RPMI8226 (cell line): ENCODE data around the gene VGLL4.
"Not testable (repeated sequence)": the region's sequence is repeated elsewhere in the genome, so short reads cannot be mapped to it uniquely, and the experiment has no call there.

Experiments used
- DNase-seq: peaks from one replicate; pipeline ENCODE4 v3.0.0-alpha.2; 2015

The VGLL4 gene

DNA sequence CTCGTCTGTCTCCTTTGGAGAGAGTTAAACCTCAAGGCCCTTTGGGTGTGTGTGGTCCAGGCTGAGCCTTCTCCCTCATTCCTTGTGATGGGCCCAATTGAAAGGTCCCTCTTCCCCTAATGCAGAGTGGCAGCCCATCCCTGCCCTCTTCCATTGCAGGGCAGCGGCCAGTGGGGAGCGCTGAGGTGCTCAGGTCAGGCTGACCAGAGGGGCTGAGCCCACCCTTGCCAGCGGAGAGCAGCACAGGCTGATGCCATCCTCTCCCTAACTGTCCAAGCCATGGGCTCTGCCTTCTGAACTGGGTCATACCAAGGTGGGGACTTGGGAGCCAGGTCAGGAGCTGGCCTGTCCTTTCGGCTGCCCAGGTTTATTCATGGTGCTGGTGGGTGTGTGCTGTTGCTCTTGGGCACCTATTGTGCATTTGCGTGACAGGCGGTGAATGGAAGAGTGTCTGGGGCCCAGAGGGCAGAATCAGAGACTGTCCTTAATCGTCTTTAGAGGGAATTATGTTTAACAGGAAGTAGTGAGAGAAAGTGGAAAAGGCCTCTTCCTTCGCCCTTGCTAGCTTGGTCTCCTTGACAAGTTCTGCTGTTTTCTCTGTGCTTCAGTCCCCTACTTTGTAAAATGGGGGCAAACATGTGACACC, 96.9 kb downstream of the VGLL4 start:
- no peak for DNase-seq

DNA sequence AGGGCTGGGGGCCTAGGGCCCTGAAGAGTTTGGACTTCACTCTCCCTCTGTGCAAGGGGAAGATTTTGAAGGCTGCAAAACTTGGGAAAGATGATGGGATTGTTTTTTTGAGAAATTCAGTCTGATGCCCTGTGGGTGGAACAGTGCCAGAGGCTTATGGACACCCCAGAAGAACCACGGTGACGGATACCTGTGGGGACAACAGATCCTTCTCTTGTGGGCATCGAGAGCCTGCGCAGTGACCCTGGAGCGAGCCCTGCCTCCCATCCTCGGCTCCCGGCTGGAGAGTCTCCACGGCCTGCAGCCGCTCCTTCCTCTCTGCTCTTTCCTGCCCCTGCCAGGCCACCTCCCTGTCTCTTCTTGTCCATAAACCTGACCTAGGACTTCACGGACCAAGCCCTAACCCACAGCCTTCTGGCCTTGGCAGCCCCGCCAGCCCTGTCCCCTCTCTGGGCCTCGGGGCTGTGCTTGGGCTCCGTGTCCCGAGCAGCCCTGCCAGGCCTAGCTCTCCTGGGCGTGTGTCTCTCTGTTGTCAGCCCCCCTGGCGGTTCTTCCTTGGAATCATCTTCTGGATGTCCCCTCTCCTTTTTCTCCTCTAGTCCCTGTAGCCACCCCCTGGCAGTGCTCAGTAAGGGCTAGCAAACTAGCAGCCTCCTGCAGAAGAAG, 98.4 kb downstream of the VGLL4 start:
- no peak for DNase-seq

DNA sequence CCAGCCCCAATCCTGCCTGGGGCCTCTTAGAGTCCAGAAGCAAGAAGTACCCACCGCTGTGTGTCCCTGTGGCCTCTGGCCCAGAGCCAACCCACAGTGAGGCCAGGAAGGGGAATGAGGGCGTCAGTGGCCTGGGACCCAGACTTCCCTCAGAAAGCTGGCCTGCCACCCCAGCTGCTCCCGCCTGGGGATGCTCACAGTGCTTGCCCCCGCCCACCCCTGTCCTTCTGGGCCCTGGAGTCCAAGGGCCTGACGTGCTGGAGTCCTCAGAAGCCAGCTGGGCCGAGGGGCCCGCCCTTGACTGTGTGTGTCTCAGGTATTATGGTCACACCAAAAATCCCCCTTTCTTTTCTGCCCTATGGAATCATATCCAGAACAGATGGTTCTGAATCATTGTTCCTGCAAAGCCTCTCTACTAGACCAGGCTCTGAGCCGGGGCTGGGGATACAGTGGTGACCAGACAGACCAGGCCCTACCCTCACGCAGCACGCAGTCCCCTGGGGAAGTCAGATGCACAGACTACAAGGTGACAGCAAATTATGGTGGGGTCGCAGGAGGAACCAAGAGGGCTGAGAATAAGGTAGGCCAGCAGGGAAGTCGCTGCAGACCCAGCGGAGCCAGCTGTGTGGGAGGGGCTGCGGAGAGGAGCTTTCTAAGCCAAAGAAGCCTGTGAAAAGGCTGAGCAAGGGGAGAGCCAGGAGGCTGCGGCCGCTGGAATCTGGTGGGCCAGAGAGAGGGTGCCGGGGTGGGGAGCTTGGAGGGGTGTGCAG, 99.1 kb downstream of the VGLL4 start:
- DNase-seq = peak; percentile 29

DNA sequence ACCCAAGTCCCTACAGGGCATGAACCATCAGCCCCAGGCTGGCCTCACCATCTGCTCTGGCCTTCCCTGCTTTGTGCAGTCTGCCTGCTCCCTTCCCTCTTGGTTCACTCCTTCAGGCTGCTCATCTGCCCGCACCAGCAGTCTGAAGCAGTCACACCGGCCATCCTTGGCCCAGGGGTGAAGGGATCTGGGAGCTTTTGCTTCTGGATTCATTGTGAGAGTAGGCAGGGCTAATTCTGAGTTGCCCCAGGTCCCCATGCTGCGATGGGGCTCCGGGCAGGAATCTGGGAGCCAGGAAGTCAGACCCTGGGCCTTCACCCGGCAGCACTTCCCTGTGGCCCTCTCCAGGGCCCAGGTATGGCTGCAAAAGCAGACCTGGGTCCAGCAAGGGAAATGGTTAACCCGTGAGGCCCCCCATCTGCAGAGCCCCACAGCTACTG, 99.7 kb downstream of the VGLL4 start:
- no peak for DNase-seq

DNA sequence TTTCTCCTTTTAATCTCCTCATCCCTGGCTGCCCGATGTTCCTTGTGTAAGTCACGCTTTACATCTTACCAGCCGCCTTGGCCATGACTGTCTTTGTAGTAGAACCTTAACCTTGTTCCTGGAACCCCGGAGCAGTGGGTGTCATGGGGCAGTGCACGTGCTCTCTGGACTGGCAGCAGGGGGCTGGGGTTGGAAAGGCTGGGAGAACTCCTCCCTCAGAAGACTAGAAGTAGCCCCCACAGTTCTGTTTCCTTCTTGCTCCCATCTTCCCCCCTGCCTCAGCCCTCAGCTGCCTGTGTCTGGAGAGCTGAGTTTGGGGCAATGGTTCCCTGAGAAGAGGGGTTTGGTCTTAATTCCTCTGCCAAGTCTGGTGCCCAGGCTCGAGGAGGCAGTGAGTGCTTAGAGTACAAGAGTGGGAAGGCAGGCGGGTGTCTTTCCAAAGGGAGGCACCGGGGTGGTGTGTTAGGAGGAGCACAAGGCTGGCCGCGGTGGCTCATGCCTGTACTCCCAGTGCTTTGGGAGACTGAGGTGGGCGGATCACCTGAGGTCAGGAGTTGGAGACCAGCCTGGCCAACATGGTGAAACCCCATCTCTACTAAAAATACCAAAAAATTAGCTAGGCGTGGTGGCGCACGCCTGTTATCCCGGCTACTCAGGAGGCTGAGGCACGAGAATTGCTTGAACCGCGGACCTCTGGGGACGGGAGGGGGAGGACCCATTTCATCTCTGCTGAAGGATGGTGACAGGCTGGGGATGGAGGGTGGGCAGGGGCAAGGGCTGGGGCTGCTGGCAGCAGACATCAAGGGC, 100.4 kb downstream of the VGLL4 start:
- no peak for DNase-seq

DNA sequence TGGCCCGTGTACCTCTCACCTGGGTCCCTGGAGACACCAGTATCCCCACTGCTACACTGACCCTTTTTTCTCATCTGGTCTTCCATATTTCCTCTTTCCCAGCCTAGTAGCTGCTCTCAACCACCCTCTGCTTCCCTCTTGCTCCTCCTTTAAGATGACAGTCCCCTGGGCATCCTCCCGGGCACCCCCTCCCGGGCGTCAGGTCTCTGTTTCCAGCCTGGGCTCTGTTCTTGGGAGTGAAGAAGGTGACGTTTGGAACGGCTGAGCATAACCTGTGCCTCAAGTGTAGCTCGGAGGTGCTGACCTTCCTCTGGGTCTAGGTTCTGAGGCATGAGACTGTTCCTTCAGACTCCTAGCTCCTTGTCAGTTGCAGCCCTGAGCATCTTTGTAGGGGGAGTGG, 101.2 kb downstream of the VGLL4 start:
- no peak for DNase-seq

DNA sequence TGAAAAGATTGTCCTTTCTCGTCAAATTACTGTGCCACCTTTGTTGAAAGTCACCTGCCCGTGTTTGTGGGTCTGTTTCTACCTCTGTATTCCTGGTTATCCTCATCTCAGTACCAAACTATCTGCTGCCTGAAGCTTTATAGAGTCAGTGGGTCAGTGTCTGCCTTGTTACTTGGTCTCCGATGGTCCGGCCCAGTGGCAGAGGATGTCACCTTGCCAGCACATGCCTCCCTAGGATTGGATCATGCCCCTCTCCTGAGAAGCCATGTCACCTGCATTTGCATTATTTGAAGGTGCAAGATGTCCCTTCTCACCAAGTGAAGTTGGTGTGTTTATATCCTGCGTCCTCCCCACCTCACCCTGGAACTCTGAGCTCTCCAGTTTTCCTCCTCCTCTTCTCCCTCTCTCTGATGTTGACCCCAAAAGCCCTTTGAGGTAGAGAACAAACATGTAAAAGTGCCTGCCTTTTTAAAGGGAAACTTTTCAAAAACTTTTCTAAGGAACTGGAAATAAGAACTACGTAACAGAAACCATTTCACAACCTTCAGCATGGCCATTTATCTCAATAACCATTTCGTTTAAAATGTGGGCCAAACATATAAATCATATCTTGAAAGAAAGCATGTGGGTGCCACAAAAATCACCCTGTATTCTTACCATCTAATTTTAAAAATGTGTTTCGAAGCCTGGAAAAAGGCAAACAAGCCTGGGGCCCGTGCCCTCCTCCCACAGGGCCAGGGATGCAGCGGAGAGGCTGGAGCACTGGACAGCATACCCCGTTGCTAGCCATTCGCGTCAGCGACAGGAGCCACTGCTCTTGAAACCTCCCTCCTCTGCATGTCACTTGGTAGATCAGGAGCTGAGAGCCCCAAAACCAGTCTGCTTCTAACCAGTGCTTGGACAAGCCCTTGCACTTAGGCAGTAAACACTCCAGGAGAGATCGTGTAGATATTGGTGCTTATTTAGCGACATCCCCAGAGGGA, 102.1 kb downstream of the VGLL4 start:
- no peak for DNase-seq

DNA sequence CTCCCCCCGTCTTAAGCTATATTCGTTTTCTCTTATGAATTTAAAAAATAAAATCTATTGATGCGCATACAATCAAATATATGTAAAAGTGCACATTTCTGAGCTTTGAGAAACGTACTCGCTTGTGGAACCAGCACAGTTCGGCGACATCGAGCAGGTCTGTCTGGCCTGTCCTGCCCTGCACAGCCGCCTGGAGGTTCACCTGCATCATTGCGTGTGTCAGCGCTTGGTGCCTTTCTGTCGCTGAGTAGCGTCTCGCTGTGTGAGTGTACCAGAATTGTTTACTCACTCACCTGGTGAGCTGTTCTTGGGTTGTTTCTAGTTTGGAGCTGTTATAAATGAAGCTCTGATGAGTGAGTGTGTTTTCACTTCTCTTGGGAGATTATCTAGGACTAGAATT, 104.0 kb downstream of the VGLL4 start:
- DNase-seq = no peak

DNA sequence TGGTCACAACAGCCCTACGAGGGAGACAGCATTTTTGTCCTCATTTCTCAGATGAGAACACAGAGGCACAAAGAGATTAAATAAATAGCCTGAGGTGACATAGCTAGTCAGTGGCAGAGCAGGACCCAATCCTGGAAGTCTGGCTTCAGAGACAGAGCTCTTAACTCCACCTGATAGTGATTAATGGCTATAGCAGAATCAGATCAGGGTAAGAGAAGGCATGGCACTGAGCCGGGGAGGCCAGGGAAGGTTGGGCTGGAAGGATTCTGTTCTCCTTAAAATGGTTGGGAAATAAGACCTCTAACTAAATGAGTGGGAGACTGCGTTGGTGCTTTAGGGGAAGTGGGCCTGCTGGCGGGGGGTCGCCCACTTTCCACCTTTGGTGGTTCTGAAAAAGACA, 104.5 kb downstream of the VGLL4 start:
- no peak for DNase-seq

DNA sequence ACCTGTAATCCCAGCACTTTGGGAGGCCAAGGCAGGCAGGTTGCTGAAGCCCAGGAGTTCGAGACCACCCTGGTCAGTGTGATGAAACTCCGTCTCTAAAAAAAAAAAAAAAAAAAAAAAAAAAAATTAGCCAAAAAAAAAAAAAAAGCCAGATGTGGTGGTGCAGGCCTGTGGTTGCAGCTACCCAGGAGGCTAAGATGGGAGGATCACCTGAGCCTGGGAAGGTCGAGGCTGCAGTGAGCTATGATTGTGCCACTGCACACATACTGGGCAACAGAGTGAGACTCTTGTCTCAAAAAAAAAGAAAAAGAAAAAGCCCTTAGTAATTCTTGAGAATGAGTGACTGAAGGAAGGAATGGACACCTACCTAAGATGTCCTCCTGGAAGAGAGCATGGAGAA, 105.1 kb downstream of the VGLL4 start:
- no peak for DNase-seq

DNA sequence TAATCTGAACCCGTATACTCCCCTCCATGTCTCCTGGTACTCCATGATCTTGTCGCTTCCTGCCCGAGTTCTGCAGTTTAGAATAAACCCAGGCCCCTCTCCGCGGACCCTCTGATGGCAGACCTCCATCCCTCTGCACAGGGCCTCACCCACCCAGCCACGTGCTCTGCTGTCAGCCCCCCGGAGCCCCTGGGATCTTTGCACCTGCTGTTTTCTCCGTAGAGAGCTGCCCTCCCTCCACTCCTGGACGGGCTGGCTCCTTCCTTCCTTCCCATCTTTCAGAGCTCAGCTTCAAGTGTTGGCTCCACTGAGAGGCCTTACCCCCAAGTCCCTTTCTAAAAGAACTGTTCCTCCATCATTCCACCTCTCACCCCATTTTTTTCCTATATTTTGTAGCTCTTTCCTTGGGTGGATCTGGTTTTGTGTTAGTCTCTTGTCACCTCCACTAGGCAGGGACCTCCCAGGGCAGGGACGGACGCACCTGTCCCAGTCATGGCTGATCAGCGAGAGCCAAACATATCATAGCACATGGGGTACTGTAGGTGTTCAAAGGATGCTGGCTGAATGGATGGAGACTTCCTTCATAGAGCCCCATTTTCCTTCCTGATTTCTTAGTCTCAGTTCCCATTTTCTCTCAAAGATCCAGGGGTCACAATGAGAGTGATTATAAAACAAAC, 106.6 kb downstream of the VGLL4 start:
- DNase-seq = no peak

DNA sequence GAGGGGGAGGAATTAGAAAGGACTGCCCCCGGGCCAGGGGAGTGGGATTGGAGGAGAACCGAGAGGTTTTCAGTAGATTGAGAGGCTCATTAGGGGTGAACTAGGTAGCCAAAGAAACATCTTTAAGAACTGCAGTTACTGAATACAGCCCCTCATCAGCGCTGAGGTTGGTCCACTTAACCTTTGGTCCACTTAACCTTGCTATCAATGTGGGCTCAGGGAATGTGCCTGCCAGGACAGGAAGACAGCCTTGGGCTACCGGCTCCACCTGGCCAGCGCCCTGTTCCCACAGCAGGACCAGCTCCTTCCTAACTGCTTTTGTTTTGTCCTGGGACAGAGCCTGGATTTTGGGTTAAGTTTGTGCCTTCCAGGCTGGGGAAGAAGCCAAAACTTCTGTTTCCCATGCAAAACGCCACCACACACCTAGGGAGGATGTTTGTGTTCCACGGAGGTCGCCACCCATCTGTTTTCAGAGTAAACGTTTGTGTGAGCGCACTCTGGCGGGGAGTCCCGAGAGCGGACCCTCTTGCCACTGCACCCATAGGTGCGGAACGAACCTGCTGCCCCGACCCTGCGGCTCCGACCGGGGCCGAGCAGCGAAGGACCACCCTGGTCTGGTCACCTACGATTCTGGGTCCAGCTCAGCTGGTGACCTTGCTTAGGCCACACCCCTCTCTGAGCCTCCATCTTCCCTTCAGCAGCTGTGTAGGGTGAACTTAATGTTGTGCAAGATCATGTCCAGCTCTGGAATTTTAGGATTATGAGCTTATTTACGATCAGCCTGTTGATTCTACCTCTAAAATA, 107.4 kb downstream of the VGLL4 start:
- no peak for DNase-seq

DNA sequence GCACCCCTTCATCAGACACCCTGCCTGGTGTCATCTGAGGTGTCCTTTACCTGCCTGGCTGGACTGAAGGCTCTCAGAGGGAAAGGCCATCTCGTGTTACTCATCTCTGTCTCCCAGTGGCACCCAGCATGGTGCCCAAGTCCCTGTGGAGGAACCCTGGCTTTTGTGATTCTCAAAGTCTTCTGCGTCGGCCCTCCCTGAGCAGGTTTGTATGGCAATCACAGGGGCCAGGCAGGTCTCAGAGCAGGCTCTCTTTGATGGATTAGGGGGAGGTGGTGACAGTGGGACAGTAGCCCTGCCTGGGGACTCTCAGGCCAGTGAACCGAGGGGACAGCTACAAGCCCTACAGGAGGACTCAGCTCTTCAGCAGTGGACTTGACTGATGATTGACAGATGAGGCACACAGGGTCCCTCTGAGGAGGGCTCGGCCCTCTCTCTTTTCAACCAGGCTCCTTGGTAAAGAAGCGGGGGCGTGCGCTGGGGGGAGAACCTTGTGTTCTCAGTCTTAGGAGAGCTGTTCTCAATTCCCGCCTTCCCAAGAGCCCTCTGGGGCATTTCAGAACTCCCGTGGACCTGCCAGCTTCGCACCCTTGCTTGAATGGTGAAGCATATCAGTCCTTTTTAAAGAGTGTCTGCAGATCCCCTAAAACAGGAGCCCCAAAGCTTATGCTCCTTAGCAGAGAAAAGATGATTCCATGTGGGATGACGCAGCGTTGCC, 108.3 kb downstream of the VGLL4 start:
- no peak for DNase-seq

DNA sequence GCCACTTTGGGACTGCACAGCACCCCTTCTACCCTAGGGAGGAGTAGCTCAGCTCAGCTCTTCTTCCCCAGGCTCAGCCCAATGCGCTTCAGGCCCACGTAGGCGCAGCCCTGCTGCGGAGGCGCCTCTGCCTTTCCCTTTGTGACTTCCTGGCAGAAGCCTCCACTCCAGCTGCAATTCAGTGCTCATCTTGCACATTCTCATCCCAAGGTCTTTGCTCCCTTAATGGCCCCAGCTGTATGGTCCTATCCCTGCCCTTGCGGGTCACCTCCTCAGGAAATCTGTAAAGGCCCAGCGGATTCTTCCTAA, 109.0 kb downstream of the VGLL4 start:
- DNase-seq = no peak

DNA sequence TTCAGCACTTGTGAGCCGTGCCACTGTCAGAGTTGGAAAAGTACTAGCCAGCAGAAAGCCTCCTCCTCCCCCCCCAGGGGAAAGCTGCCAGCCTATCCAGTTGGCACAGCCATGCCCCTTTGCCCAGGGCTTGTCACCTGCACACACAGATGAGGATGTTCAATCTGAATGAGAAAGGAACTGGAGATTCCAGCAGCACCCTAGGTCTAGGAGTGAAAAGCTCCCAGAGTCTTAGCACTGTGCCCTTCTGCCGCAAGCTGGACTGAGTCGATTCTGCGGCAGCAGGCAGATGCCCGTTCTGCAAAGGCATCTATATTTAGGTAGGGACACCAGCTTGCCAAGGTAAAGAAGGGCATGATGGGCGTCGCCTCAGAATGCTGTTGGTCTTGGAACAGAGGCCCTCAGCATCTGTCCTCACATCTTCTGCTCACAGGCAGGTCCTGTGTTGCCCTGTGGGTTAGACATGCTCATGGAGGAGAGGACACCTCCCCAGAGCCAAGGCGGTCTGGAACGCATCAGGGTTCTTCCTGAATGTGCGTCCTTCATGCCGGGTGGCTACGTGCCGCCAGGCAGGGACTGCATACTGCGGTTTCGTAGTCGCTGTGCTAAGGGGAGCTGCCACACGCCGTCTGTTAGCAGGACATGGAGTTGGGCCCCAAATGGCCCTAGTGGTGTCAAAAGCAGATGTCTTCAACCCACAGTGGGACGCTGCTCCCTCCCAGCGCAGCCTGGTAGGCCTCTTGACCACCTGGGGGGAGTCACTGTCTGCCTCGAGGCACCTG, 109.5 kb downstream of the VGLL4 start:
- no peak for DNase-seq

DNA sequence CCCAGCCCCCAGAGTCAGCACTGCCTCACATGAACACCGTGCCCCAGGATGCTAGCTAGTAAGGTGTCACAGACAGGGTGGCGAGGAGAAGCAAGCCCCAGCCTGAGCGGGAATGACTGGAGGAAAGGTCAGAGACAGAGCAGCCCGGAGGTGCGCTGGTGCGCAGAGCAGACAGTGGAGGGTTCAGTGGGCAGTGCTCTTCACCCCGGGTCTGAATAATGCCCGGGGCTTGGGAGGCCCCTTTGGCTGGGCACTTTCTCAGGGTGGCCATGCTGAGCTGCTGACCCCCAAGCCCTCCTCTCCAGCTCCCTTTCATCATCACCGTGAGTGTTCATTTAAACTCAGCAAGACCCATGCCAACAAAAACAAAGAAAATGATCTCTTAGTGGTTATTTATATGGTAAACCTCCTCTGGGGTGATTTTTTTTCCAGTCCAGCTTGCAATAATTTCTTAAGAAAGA, 110.8 kb downstream of the VGLL4 start:
- DNase-seq = no peak

DNA sequence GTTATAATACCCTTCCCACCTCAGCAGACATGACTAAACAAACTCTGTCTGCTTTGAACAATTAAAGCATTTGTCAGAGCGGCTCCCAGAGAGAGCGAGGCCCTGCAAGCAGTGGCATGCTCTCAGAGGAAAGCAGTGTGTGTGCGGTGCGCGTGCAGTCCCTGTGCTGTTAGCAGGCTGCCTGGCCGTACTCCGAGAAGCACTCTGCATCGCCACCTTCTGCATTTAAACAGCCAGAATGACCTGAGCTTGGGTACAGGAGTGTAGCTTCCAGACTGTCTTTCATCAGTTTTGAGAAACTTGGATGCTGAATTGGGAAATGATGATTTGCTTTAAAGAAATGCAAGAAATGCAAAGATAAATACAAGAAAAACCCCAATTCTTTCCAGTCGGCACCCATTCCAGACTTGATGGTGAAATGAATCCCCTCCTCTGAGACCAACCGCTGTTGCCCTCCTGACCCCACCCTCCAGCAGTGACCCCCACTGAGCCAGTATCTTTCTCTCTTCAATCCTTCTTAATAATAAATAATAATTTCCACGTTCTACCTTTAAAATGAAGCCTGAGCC, 113.5 kb downstream of the VGLL4 start:
- no peak for DNase-seq

DNA sequence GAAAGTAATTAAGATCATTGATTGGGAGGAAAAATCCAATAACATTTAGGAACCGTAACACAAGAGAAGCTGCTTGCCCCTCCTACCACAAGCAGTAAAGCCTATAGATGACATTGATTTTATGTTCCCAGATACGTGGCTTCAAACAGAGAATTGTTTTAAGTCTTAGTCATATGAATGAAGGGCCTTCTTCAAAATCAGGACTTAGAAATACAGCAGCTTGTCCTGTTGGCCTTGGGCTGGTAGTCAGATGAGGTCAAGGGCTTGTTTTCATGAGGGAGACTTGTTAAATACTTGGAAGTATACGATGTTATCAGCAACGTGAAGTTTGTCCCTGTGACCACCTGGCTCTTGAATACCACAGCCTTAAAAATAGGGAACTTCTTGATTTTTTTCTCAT, 114.4 kb downstream of the VGLL4 start:
- DNase-seq = no peak

DNA sequence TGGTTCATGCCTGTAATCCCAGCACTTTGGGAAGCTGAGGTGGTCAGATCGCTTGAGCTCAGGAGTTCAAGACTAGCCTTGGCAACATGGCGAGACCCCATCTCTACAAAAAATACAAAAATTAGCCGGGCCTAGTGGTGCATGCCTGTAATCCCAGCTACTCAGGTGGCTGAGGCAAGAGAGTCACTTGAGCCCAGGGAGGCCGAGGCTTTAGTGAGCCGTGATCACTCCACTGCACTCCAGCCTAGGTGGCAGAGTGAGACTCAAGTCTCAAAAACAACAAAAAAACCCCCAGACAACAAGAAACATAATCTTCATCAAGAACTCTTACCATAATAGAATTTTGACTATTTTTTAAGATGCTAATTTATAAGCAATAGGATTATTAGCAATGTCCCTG, 117.6 kb downstream of the VGLL4 start:
- not testable (repeated sequence) for DNase-seq
